Neural progenitor cell (in vitro differentiated cells): ENCODE results near the gene KCTD16. TPM values are rescaled to one million over a fixed set of nuclear protein-coding genes. Genes with fewer than 3 reads are reported as not detected.

Experiments
- DNase-seq: peaks from one replicate; pipeline ENCODE4 v3.0.0-alpha.2; 2016; ENCODE audit warnings: low spot score
- H2AFZ ChIP-seq: fragments of 200-600 bp; sonication (generic); replicated peaks from 2 replicates; pipeline ENCODE4 v1.6.1; 2016; ENCODE audit warnings: antibody characterized with exemption
- H3F3A ChIP-seq: fragments of 200-600 bp; sonication (generic); 2 replicates; pipeline ENCODE4 v1.6.1; 2016; ENCODE audit warnings: antibody characterized with exemption, low read depth
- H3K27ac ChIP-seq: fragments of 200-600 bp; sonication (generic); 2 replicates; pipeline ENCODE4 v1.5.1; 2016; ENCODE audit warnings: mild to moderate bottlenecking
- H3K27me3 ChIP-seq: fragments of 200-600 bp; sonication (generic); 2 replicates; pipeline ENCODE4 v1.6.1; 2016; ENCODE audit warnings: mild to moderate bottlenecking, moderate library complexity
- H3K36me3 ChIP-seq: fragments of 200-600 bp; sonication (generic); 2 replicates; pipeline ENCODE4 v1.5.1; 2016
- H3K4me1 ChIP-seq: fragments of 200-600 bp; sonication (generic); 2 replicates; pipeline ENCODE4 v1.6.1; 2016; ENCODE audit warnings: mixed run types
- H3K4me2 ChIP-seq: fragments of 200-600 bp; sonication (generic); 2 replicates; pipeline ENCODE4 v1.6.1; 2016
- H3K4me3 ChIP-seq: fragments of 200-600 bp; sonication (generic); 2 replicates; pipeline ENCODE4 v1.5.1; 2016
- H3K79me2 ChIP-seq: fragments of 200-600 bp; sonication (generic); 2 replicates; pipeline ENCODE4 v1.6.1; 2016; ENCODE audit warnings: low read depth
- H3K9ac ChIP-seq: fragments of 200-600 bp; sonication (generic); 2 replicates; pipeline ENCODE4 v1.6.1; 2016
- H3K9me3 ChIP-seq: fragments of 200-600 bp; sonication (generic); 2 replicates; pipeline ENCODE4 v1.5.1; 2016; ENCODE audit warnings: low read depth
- H4K20me1 ChIP-seq: fragments of 200-600 bp; sonication (generic); 2 replicates; pipeline ENCODE4 v1.6.1; 2016; ENCODE audit warnings: low read depth
- H3K27ac Mint-ChIP-seq: 3 replicates; pipeline ENCODE4 v1.8.0; 2021; ENCODE audit warnings: mixed read lengths
- H3K27me3 Mint-ChIP-seq: 2 replicates; pipeline ENCODE4 v1.8.0; 2022; ENCODE audit warnings: low read depth, mild to moderate bottlenecking, inconsistent platforms, moderate library complexity, mixed read lengths; ENCODE audit not compliant: insufficient read depth
- H3K36me3 Mint-ChIP-seq: 3 replicates; pipeline ENCODE4 v1.8.0; 2021; ENCODE audit warnings: mixed read lengths
- H3K4me1 Mint-ChIP-seq: 3 replicates; pipeline ENCODE4 v1.8.0; 2021; ENCODE audit warnings: mixed read lengths
- H3K4me3 Mint-ChIP-seq: 3 replicates; pipeline ENCODE4 v1.8.0; 2021; ENCODE audit warnings: mild to moderate bottlenecking, moderate library complexity, mixed read lengths
- H3K9me3 Mint-ChIP-seq: 3 replicates; pipeline ENCODE4 v1.8.0; 2020; ENCODE audit warnings: mixed read lengths
- CTCF ChIP-seq: fragments of 200-600 bp; sonication (generic); IDR thresholded peaks from 2 replicates; pipeline ENCODE4 v1.5.1; 2017; ENCODE audit warnings: antibody characterized with exemption, mild to moderate bottlenecking
- EZH2 ChIP-seq: fragments of 200-600 bp; sonication (generic); IDR thresholded peaks from 2 replicates; pipeline ENCODE4 v1.6.1; 2017; ENCODE audit warnings: antibody characterized with exemption, mild to moderate bottlenecking, moderate library complexity
- EZH2phosphoT487 ChIP-seq: fragments of 200-600 bp; sonication (generic); IDR thresholded peaks from 2 replicates; pipeline ENCODE4 v1.6.1; 2017; ENCODE audit warnings: antibody characterized with exemption
- total RNA-seq: library from RNA; depleted of rRNA; stranded (reverse); fragments of >200 nt; gene quantifications from 2 replicates; pipeline ENCODE4 v1.2.3, GENCODE V29; 2015; ENCODE audit warnings: low replicate concordance

KCTD16 gene
- total RNA-seq, 1 donor from 2014 or later = 1.6 TPM

- Mint-ChIP-seq H3K27ac (no peak overlapping the region), H3K9me3 (no peaks in the 10 kb centered on the region), H3K4me3 (no peak overlapping the region), H3K36me3 (no peaks in the 10 kb centered on the region), H3K27me3 (no peaks in the 10 kb centered on the region), H3K4me1 (peaks cover 14% of the 10 kb centered on the region)
- TF ChIP-seq EZH2 (no peak), CTCF (no peak), EZH2phosphoT487 (no peak)
- Histone ChIP-seq H3F3A (no peaks in the 10 kb centered on the region), H3K27ac (no peak overlapping the region), H3K4me2 (no peak overlapping the region), H3K9me3 (no peaks in the 10 kb centered on the region), H4K20me1 (no peaks in the 10 kb centered on the region), H3K27me3 (no peaks in the 10 kb centered on the region), H3K36me3 (no peaks in the 10 kb centered on the region), H3K4me1 (peaks cover 4% of the 10 kb centered on the region), H2AFZ (no peak overlapping the region), H3K79me2 (no peaks in the 10 kb centered on the region), H3K4me3 (no peak overlapping the region), H3K9ac (no peak overlapping the region)
- no peak for DNase-seq
Observed at GRCh38 chr5:144333336-144333920, 162.8 kb downstream of the KCTD16 start.

GRCh38 chr5:144335561-144335960 is 164.9 kb downstream of the KCTD16 start:
- no peak overlapping the region for H3K4me3 ChIP-seq
- peaks cover 4% of the 10 kb centered on the region for H3K4me1 ChIP-seq
- no peaks in the 10 kb centered on the region for H3K27me3 ChIP-seq
- no peak overlapping the region for H2AFZ ChIP-seq
- TF ChIP-seq EZH2phosphoT487 (no peak), EZH2 (no peak), CTCF (no peak)
- H3K27ac ChIP-seq = no peak overlapping the region
- no peak overlapping the region for H3K4me2 ChIP-seq
- H3F3A ChIP-seq = no peaks in the 10 kb centered on the region
- H3K79me2 ChIP-seq = no peaks in the 10 kb centered on the region
- Mint-ChIP-seq H3K4me3 (no peak overlapping the region), H3K27ac (no peak overlapping the region), H3K9me3 (no peaks in the 10 kb centered on the region), H3K4me1 (peaks cover 14% of the 10 kb centered on the region), H3K27me3 (no peaks in the 10 kb centered on the region), H3K36me3 (no peaks in the 10 kb centered on the region)
- no peak overlapping the region for H3K9ac ChIP-seq
- no peaks in the 10 kb centered on the region for H4K20me1 ChIP-seq
- H3K9me3 ChIP-seq = no peaks in the 10 kb centered on the region
- DNase-seq = no peak
- no peaks in the 10 kb centered on the region for H3K36me3 ChIP-seq

- Histone ChIP-seq H3K79me2 (no peaks in the 10 kb centered on the region), H3F3A (no peaks in the 10 kb centered on the region), H3K4me2 (no peak overlapping the region), H2AFZ (no peak overlapping the region), H3K27ac (no peak overlapping the region), H3K9ac (no peak overlapping the region), H3K4me1 (peaks cover 4% of the 10 kb centered on the region), H3K27me3 (no peaks in the 10 kb centered on the region), H3K9me3 (no peaks in the 10 kb centered on the region), H3K36me3 (no peaks in the 10 kb centered on the region), H3K4me3 (no peak overlapping the region), H4K20me1 (no peaks in the 10 kb centered on the region)
- Mint-ChIP-seq H3K9me3 (no peaks in the 10 kb centered on the region), H3K4me1 (peaks cover 14% of the 10 kb centered on the region), H3K36me3 (no peaks in the 10 kb centered on the region), H3K27me3 (no peaks in the 10 kb centered on the region), H3K27ac (no peak overlapping the region), H3K4me3 (no peak overlapping the region)
- TF ChIP-seq EZH2 (no peak), CTCF (no peak)
- DNase-seq = no peak
Observed at GRCh38 chr5:144336191-144336961, 165.7 kb downstream of the KCTD16 start.
